Measurements from ENCODE around the gene APOM. TPM values are rescaled to one million over a fixed set of nuclear protein-coding genes. Genes with fewer than 3 reads are reported as not detected.

Gene APOM
- total RNA-seq, 4 donors from 2014 or later: 0.63 to 2.0 (median 0.90) TPM; not detected in 1

- Histone ChIP-seq H3K9me3 (no peaks in the 10 kb centered on the region), H3K36me3 (peaks cover 0 to 49% (median 0%) of the 10 kb centered on the region in 3 donors), H3K4me1 (peaks cover 0 to 63% (median 32%) of the 10 kb centered on the region in 4 donors), H3K27me3 (no peaks in the 10 kb centered on the region), H3K27ac (no peak overlapping the region), H3K4me3 (no peak overlapping the region)
- DNase-seq (ENCODE audit: low spot score in 2 of 2): no peak
- 73 to 79% methylated on average over 4 of the region's 4 CpGs for WGBS, 2 donors
- TF ChIP-seq EP300 (IDR thresholded peaks at IDR 0.05) (no peak), CTCF (IDR thresholded peaks at IDR 0.05) (no peak), POLR2A (IDR thresholded peaks at IDR 0.05) (no peak)
These were observed 2.5 kb downstream of the APOM start for GRCh38 chr6:31658158-31658688.

- Histone ChIP-seq H3K36me3 (peaks cover 0 to 56% (median 0%) of the 10 kb centered on the region in 3 donors), H3K27ac (peak overlapping the region in 3 of 4 donors; percentile 81 to 91 (median 89)), H3K4me1 (peaks cover 0 to 64% (median 34%) of the 10 kb centered on the region in 4 donors), H3K4me3 (peak overlapping the region; percentile 52 to 81 (median 74)), H3K9me3 (no peaks in the 10 kb centered on the region), H3K27me3 (no peaks in the 10 kb centered on the region)
- TF ChIP-seq CTCF (IDR thresholded peaks at IDR 0.05): no peak
- no peak for TF ChIP-seq POLR2A (IDR thresholded peaks at IDR 0.05)
- no peak for TF ChIP-seq EP300 (IDR thresholded peaks at IDR 0.05)
- WGBS, 2 donors: 75% methylated on average over 11 to 13 of the region's 13 CpGs
- DNase-seq (ENCODE audit: low spot score in 2 of 2): no peak
These were observed 3.4 kb downstream of the APOM start for GRCh38 chr6:31658983-31659648.

GRCh38 chr6:31659649-31660380 lies 4.1 kb downstream of the APOM start:
- Histone ChIP-seq H3K27ac (peak overlapping the region; percentile 73 to 91 (median 85)), H3K4me3 (peak overlapping the region; percentile 52 to 81 (median 74)), H3K9me3 (no peaks in the 10 kb centered on the region), H3K4me1 (peaks cover 0 to 67% (median 36%) of the 10 kb centered on the region in 4 donors), H3K27me3 (no peaks in the 10 kb centered on the region), H3K36me3 (peaks cover 0 to 56% (median 0%) of the 10 kb centered on the region in 3 donors)
- 13 to 20% methylated on average over 10 to 11 of the region's 13 CpGs for WGBS, 2 donors
- TF ChIP-seq EP300 (IDR thresholded peaks at IDR 0.05) (no peak), POLR2A (IDR thresholded peaks at IDR 0.05) (no peak), CTCF (IDR thresholded peaks at IDR 0.05) (no peak)
- DNase-seq (ENCODE audit: low spot score in 2 of 2): no peak

GRCh38 chr6:31660381-31661261 lies 4.9 kb downstream of the APOM start, which contains the start of gene C6orf47:
Gene C6orf47 (minus strand): TSS chr6:31660778. CDS start chr6:31659947, 831 bp downstream.
- H3K27ac ChIP-seq: peak within 1 kb of the TSS; percentile 73 to 91 (median 85)
- 1 to 4% methylated on average over 18 to 35 of the region's 52 CpGs for WGBS, 2 donors
- H3K4me3 ChIP-seq: peak within 1 kb of the TSS; percentile 52 to 81 (median 74)
- DNase-seq (ENCODE audit: low spot score in 2 of 2): peak; percentile 75
- peaks cover 0 to 67% (median 36%) of the 10 kb centered on the region in 4 donors for H3K4me1 ChIP-seq
- TF ChIP-seq EP300 (IDR thresholded peaks at IDR 0.05) (peak in 1 of 2 donors; percentile 79), CTCF (IDR thresholded peaks at IDR 0.05) (peak in 1 of 5 experiments; percentile 14), POLR2A (IDR thresholded peaks at IDR 0.05) (peak in 1 of 2 donors; percentile 72)
- H3K9me3 ChIP-seq: no peaks in the 10 kb centered on the region
- H3K27me3 ChIP-seq: no peaks in the 10 kb centered on the region
- H3K36me3 ChIP-seq: peaks cover 0 to 54% (median 0%) of the 10 kb centered on the region in 3 donors
